ENCODE data around the gene LRRC56. TPM values are rescaled to one million over a fixed set of nuclear protein-coding genes. Genes with fewer than 3 reads are reported as not detected.

LRRC56 gene
- total RNA-seq, 4 donors from 2014 or later: 2.3 to 8.4 (median 3.1) TPM

DNA sequence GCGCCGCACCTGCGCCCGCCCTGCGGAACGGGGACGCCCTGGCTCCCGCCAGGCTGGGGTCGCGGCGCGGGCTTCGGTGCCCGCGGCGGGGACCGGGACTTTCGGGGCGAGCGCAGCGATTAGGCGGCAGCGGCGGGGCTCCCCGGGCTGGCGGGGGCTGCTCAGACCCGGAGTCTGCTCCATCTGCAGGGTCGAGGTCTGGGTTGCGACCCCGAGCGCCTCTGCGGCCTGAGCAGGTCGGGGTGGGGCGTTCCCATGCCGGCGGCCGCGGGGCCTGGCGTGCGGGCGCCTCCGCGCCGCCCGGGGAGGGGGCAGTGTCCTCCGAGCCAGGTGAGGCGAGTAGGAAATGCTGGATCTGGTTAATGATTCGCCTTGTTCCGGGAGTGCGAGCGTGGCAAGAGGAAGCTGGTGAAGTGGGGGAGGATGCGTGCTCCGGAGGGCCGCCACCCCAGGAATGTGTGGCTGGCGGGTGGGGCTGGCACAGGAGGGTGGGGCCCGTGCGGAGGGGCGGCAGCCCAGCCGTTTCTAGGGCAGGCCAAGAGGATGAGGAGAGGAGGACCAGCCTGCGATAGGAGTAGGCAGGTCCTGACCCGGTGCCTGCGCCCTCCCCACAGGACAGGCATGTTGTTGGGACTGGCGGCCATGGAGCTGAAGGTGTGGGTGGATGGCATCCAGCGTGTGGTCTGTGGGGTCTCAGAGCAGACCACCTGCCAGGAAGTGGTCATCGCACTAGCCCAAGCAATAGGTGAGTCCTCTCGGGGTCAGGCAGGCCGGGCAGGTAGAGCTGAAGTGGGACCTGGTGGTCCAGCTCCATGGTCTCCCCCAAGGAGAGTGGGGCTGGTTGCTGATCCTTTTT, 24.0 kb downstream of the LRRC56 start:
- peak overlapping the region; percentile 95 to 98 (median 96) for H3K27ac ChIP-seq
- peak overlapping the region; percentile 82 to 91 (median 88) for H3K4me3 ChIP-seq
- TF ChIP-seq POLR2A (IDR thresholded peaks at IDR 0.05) (peak; percentile 84), CTCF (IDR thresholded peaks at IDR 0.05) (no peak), EP300 (IDR thresholded peaks at IDR 0.05; ENCODE audit: low read depth) (peak; percentile 39), POLR2AphosphoS5 (IDR thresholded peaks at IDR 0.05) (peak; percentile 8 to 85 (median 78))
- no peaks in the 10 kb centered on the region for H3K36me3 ChIP-seq
- DNase-seq: peak; percentile 90
- WGBS, 2 donors (ENCODE audit: low coverage in 1 of 2): 17% methylated on average over 29 of the region's 67 CpGs; no CpG with 5 or more reads in 1 of the 2 donors
- H3K4me1 ChIP-seq: peaks cover 16 to 32% (median 26%) of the 10 kb centered on the region in 4 donors
- H3K9me3 ChIP-seq: no peaks in the 10 kb centered on the region
- in situ Hi-C loops (cut with MboI; ENCODE audit: low pct_ligation_motif_present in 1 of 4, low pct_unique_long_range_greater_than_20kb in 1 of 4, low sequenced_read_pairs in 3 of 4): no loop called here
- H3K27me3 ChIP-seq: peaks cover 17% of the 10 kb centered on the region
- intact Hi-C loops (cut with DNase I; ENCODE audit: low total_unique reads): no loop called here

GRCh38 chr11:562046-562645, 24.8 kb downstream of the LRRC56 start:
- H3K9me3 ChIP-seq: no peaks in the 10 kb centered on the region
- TF ChIP-seq EP300 (IDR thresholded peaks at IDR 0.05; ENCODE audit: low read depth) (no peak), POLR2A (IDR thresholded peaks at IDR 0.05) (no peak), CTCF (IDR thresholded peaks at IDR 0.05) (no peak), POLR2AphosphoS5 (IDR thresholded peaks at IDR 0.05) (no peak)
- 95 to 100% methylated on average over 1 to 23 of the region's 29 CpGs for WGBS, 2 donors (ENCODE audit: low coverage in 1 of 2)
- peak overlapping the region; percentile 95 to 98 (median 96) for H3K27ac ChIP-seq
- intact Hi-C loops (cut with DNase I; ENCODE audit: low total_unique reads): no loop called here
- peak overlapping the region in 2 of 4 donors; percentile 82 to 91 for H3K4me3 ChIP-seq
- H3K4me1 ChIP-seq: peaks cover 16 to 31% (median 28%) of the 10 kb centered on the region in 4 donors
- H3K27me3 ChIP-seq: peaks cover 9% of the 10 kb centered on the region
- no peaks in the 10 kb centered on the region for H3K36me3 ChIP-seq
- DNase-seq: no peak
- in situ Hi-C loops (cut with MboI; ENCODE audit: low pct_ligation_motif_present in 1 of 4, low pct_unique_long_range_greater_than_20kb in 1 of 4, low sequenced_read_pairs in 3 of 4): no loop called here

DNA sequence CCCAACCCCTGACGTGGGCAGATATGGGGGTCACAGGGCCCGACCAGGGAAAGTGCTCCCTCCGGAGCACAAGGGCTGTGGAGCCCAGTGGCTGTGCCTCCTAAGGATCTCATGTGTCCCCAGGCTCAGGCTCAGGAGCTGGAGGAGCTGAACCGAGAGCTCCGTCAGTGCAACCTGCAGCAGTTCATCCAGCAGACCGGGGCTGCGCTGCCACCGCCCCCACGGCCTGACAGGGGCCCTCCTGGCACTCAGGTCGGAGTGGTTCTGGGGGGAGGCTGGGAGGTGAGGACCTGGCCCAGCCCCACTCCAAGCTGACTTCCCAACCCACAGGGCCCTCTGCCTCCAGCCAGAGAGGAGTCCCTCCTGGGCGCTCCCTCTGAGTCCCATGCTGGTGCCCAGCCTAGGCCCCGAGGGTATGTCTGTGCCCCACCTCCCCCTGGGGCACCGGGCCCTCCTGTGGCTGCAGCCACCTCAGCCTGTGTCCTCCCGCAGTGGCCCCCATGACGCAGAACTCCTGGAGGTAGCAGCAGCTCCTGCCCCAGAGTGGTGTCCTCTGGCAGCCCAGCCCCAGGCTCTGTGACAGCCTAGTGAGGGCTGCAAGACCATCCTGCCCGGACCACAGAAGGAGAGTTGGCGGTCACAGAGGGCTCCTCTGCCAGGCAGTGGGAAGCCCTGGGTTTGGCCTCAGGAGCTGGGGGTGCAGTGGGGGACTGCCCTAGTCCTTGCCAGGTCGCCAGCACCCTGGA, 25.9 kb downstream of the LRRC56 start:
- 88% methylated on average over 14 of the region's 18 CpGs; no CpG with 5 or more reads in 1 of the 2 donors for WGBS, 2 donors (ENCODE audit: low coverage in 1 of 2)
- Histone ChIP-seq H3K4me1 (peaks cover 16 to 40% (median 37%) of the 10 kb centered on the region in 4 donors), H3K36me3 (no peaks in the 10 kb centered on the region), H3K27me3 (no peaks in the 10 kb centered on the region), H3K4me3 (no peak overlapping the region), H3K9me3 (no peaks in the 10 kb centered on the region), H3K27ac (no peak overlapping the region)
- in situ Hi-C loops (cut with MboI; ENCODE audit: low pct_ligation_motif_present in 1 of 4, low pct_unique_long_range_greater_than_20kb in 1 of 4, low sequenced_read_pairs in 3 of 4) (no loop called here), intact Hi-C loops (cut with DNase I; ENCODE audit: low total_unique reads) (no loop called here)
- TF ChIP-seq EP300 (IDR thresholded peaks at IDR 0.05; ENCODE audit: low read depth): no peak
- DNase-seq: no peak

- no peaks in the 10 kb centered on the region for H3K9me3 ChIP-seq
- 72% methylated on average over 10 of the region's 12 CpGs; no CpG with 5 or more reads in 1 of the 2 donors for WGBS, 2 donors (ENCODE audit: low coverage in 1 of 2)
- no peaks in the 10 kb centered on the region for H3K27me3 ChIP-seq
- TF ChIP-seq CTCF (IDR thresholded peaks at IDR 0.05) (no peak), POLR2AphosphoS5 (IDR thresholded peaks at IDR 0.05) (no peak), POLR2A (IDR thresholded peaks at IDR 0.05) (no peak), EP300 (IDR thresholded peaks at IDR 0.05; ENCODE audit: low read depth) (no peak)
- no peak for DNase-seq
- intact Hi-C loops (cut with DNase I; ENCODE audit: low total_unique reads) (no loop called here), in situ Hi-C loops (cut with MboI; ENCODE audit: low pct_ligation_motif_present in 1 of 4, low pct_unique_long_range_greater_than_20kb in 1 of 4, low sequenced_read_pairs in 3 of 4) (no loop called here)
- H3K36me3 ChIP-seq: no peaks in the 10 kb centered on the region
- H3K27ac ChIP-seq: no peak overlapping the region
- peaks cover 17 to 43% (median 39%) of the 10 kb centered on the region in 4 donors for H3K4me1 ChIP-seq
- no peak overlapping the region for H3K4me3 ChIP-seq
Observed at GRCh38 chr11:563812-564578, 26.7 kb downstream of the LRRC56 start.

All from transverse colon (tissue), 4 donors.